ENCODE results near the gene CRTC1.

CRTC1 gene

DNA sequence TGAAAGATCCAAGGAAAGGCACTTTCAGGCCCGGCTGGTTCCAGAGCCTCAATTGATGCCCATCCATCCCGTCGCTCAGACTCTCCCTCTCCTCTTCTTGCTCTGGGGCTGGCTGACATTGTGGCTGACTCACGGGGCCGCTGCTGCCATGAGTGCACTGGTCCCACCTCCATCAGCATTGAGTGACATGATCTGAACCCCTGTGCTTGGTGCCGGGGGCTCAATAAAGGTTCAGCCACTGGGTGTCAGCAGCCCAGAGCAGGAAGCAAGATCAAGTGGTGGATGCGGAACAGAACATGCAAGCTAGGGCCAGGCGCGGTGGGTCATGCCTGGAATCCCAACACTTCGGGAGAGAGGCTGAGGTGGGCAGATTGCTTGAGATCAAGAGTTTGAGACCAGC is 68.1 kb downstream of the CRTC1 start:
- no peak for DNase-seq

DNA sequence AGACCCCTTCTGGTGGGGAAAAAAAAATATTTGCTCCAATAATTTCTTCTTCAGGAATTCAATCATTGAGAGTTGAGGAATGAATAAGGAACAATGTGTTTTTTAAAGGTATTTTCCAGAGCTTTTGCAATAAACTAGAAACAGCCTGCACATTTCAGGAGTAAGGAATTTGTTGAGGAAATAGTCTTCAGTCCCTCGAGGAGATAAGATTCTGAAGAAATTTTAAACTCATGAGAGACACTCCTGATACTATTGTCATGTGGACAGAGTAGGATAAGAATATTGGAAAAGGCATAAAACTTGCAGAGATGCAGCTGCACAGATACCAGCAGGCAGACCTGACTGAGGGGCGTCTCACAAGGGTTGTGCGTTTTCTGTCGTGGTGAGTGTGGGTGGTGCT is 71.0 kb downstream of the CRTC1 start:
- DNase-seq, result no peak

DNA sequence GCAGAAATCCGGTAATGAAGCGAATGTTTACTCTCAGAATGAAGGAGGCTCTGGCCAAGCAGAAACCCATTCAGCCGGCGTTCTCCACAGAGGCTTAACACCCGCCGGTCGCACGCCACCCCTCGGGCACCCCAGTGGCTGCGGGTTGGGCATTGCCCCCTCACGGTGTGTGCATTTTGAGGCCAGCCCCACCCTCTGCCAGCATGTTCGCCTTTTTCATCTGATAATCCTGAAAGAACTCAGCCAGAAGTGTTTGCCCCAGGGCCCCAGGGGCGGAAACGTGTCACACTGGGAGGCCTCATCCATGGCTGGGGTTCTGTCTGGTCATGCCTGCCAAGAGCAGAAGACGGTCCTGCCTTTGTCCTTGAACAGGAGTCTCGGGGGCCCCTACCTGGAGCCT is 73.4 kb downstream of the CRTC1 start:
- DNase-seq, result no peak

DNA sequence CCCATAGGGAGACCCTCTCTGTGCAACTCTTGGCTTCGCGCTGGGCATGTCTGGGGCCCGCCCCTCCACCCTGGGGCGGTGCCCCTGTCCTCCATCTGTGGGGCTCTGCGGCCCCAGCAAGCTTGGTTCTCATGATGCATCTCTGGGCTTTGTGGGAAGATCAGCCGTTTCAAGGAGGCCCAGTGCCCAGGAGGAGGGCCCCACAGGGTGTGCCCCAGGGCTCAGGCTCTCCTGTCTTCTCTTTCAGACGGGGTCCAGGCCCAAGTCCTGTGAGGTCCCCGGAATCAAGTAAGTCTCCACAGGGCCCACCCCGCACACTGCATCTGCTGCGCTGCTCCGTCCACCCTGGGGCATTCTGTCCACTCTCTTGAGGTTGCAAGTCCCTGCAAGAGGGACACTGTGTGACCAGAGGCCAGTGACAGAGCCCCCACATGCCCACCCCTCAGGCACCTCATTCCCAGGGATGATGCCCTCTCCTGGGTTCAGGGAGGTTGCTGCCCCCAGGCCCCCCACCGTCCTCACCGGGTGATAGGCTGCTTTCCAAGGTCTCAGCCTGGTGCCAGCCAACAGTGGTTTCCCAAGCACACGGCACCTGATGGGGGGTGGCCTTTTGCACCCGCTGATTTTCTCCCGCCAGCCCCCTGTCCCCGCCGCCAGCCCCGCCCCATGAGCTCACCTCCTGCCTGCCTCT is 76.0 kb downstream of the CRTC1 start:
- no peak for DNase-seq

DNA sequence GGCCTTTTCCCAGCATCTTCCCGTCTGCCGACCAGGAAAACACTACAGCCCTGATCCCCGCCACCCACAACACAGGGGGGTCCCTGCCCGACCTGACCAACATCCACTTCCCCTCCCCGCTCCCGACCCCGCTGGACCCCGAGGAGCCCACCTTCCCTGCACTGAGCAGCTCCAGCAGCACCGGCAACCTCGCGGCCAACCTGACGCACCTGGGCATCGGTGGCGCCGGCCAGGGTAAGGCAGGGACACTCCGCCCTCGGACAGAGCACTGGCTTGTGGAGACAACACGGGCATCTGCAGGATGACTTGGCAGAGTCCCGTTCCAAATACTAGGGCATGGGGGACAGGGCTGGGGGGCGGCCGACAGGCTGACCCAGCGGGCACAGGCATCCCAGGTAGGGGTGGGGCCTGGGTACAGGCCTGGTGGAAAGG is 76.5 kb downstream of the CRTC1 start:
- DNase-seq, result no peak

- no peak for DNase-seq
Measured at GRCh38 chr19:18760440-18761383, 77.2 kb downstream of the CRTC1 start.

DNA sequence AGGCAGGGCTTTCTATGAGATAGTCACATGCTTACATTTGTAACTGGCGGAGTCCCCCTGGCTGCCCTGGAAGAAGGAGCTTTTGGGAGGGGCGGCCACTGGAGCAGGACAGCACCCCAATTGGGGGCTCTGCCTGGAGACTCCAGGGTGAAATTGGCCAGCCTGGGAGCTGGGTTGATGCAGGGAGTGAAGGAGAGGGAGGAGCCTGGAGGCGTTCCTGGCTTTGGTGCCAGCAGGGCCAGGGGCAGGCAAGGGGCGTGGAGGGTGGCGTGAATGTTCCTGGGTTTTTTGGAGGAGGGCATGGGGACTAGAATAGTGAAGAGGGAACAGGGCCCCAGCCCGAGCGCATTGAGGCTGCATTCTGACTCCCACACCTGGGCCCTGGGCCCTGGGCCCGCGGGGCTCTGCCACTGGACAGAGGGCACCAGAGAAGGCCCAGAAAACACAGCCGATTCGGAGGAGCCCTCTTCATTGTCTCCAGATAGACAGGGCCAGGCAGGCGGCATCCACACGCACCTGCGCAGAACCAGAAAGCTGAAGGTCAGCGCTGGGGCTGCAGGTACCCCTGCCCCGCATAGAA is 78.1 kb downstream of the CRTC1 start:
- DNase-seq, result no peak

DNA sequence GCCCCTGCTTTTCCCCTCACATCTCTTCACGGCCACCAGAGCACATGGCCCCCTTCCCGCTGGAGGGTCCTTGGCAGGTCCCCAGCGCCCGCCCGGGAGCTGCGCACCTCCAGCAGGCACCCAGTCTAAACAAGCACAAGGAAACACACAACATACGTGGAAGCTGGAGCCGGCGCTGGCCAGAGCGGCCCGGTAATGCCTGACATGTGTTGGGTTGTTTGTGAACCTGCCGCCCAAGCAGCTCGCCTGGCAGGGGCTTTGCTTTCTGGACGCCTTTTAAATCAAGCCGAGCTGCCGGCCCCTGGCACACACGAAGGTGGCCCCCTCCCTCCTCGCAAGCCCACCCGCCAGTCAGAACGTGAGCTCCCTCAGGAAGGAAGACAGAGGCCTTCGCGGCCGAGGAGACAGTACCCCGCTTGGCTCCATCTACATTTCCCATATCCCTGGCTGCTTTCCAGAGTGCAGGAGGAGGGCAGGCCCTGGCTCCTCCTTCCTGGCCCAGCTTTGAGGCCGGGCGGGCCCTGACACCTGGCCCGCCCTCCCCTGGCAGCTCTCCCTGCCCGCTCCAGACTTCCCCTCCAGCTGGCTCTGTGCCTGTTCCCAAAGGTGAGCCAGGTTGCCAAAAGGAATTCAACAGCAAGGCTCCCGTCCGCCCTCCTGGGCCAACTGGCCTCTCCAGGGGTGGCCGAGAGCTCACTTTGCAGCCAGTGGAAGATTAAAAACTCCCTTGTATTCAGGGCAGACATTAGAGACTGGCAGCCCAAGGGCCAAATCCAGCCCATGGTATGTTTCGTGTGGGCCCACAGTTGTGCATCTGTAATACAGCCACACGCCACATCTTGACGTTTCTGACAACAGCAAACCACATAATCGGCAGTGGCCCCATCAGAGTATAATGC is 78.9 kb downstream of the CRTC1 start:
- DNase-seq, result no peak

DNA sequence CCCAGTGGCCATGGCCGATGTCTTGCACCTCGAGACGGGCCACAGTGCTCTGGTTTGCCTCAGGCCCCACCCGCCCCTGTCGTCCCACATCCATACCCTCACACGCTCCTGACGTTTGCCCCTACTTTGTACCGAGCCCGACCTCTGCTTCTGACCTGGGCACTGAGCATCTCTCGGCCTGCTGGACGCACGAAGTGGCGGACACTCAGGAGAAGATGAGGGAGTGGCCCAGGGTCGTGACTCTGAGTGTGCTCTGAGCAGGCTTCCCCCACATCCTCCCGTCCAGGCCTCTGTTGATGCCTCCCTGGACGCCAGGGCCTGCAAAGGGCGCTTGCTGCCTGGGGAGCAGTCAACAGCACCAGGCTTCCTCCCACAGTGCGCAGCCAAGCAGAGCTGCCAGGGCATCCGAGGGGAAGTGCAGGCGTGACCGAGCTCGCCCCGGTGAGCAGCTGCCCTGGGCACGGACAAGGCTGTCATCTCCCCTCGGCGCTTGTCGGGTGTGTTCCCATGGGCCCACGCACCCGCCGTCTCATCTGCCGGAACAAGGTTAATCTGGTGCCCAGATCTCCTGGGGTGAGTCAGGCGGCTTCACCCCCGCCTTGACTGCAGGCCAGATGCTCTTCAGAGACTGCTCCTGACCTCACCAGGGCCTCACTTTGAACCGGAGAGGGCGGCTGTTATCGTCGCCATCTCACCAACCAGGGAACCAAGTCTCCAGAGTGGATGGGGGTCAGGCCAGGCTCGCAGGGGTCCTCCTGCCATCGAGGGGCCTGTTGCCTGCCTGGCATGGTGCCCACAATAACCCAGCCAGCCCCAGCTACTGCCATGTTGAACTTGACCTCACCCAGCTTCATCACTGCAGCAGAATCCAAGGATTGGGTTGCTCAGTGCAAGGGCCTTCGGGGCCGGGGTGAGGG is 80.5 kb downstream of the CRTC1 start:
- no peak for DNase-seq

DNA sequence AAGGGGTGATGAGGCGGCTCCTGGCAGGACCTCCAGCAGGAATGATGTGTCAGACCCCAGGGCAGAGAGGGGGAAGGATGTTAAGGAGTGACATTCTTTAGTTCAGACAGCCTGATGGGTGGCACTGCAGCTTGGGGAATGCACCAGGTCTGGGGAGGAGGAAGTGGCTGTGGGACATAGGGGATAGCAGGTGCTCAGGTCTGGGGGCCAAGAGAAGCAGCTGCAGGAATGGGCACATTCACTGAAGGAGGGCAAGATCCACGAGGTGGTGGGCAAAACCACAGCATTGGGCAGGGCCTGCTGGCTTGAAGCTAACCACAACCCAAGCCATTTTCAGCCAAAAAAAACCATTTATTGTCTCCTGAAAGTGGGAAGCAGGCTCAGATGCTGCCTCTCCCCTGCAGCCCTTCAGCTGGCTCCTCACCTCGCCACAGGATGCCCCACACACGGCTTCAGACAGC is 81.1 kb downstream of the CRTC1 start:
- no peak for DNase-seq

DNA sequence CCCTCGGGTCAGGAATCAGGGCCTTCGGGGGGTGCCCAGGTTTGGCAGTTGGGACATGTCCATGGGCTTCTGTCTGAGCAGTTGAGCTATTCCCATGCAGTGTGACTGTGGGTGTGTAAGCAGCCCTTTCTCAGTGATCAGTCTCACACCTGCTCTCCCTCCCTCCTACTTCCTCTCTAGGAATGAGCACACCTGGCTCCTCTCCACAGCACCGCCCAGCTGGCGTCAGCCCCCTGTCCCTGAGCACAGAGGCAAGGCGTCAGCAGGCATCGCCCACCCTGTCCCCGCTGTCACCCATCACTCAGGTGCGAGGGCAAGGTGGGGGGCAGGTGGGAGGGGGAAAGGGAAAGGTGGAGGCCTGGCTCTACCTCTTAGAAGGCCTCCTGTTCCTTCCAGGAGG is 81.7 kb downstream of the CRTC1 start:
- no peak for DNase-seq

GRCh38 chr19:18768046-18768771 is 84.7 kb downstream of the CRTC1 start:
- DNase-seq, result no peak

DNA sequence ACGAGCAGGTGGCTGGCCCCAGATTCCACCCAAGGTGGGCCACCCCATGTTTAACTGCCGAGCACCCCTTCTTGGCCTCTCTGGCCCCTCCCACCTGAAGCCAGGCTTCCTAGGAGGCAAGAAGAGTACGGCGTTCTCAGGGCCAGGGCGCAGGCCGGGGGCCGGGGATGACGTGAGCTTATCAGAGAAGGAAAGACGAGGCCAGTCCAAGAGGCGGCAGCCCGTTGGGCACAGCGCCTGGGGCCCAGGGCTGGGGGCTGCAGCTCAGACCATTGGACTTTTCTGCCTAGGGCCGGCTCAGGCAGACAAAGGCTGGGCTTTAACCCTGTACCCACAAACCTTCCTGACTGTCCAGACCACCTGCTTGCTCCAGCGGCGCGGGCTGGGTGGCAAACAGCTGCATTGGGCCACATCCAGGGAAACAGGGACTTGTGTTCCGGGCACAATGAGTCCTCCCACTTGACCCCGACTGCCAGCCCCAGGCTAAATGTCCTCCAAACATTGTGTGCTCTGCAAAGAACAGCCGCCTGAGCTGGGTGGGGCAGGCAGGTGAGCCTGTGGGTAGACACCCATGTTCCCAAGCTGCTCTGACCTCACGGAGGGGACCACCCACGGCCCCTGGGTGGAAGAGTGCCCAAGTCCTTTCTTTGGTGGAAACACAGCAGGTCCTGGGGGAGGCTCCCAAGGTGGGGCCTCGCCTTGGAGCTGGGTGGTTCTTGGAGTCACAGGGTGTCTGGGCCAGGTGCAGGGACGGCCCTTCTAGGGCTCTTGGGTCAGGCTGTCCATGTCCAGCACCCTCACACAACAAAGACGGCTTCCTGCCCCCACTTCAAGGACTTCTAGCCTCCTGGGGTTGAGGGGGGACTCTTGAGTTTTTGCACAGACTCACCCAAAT is 85.8 kb downstream of the CRTC1 start:
- no peak for DNase-seq

DNA sequence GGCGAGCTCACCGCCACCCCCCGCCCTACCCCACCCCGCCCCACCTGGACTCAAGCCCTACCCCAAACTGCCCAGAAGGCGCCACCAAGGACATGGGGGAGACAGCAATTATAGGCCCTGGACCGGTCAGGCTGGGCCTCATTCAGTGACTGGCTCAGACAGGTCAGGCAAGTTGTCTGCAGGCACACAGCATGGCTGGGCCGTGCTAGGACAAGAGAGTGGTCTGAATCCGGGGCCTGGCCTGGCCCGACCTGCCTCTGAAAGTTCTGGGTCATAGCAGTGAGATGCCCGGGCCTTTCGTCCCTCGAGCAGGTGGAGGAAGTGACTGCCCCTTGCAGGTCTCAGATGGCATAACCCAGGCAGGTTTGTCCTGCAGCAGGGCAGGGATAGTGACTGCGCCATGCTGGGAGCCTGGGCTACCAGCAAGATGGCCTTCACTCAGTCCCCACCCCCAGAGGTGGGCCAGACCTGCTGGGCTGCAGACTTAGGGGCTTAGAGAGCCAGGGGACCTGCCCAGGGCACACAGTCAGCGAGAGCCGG is 86.6 kb downstream of the CRTC1 start:
- DNase-seq, result no peak

DNA sequence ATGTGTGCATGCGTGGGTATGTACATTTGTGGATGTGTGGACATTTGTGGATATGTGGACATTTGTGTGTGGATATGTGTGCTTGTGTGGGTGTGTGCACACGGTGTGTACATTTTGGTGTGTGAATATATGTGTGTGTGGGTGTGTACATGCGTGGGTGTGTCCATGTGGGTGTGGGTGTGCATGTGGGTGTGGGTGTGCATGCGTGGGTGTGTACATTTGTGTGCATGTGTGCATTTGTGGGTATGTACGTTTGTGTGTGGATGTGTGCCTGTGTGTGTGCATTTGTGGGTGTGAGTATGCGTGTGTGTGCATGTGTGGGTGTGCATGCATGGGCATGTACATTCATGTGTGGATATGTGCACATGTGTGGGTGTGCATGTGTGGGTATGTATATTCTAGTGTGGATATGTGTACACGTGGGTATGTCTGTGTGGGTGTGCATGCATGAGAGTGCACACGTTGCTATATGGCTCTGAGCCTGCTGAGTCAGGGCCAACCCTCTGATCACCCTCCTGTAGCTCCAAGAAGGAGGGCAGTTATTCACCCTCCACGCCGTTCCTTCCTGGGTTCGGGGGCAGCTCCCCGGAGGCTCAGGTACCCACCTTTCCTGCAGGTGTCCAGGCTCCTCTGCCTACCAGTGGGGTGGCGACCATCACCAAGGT is 87.3 kb downstream of the CRTC1 start:
- DNase-seq, result no peak

DNA sequence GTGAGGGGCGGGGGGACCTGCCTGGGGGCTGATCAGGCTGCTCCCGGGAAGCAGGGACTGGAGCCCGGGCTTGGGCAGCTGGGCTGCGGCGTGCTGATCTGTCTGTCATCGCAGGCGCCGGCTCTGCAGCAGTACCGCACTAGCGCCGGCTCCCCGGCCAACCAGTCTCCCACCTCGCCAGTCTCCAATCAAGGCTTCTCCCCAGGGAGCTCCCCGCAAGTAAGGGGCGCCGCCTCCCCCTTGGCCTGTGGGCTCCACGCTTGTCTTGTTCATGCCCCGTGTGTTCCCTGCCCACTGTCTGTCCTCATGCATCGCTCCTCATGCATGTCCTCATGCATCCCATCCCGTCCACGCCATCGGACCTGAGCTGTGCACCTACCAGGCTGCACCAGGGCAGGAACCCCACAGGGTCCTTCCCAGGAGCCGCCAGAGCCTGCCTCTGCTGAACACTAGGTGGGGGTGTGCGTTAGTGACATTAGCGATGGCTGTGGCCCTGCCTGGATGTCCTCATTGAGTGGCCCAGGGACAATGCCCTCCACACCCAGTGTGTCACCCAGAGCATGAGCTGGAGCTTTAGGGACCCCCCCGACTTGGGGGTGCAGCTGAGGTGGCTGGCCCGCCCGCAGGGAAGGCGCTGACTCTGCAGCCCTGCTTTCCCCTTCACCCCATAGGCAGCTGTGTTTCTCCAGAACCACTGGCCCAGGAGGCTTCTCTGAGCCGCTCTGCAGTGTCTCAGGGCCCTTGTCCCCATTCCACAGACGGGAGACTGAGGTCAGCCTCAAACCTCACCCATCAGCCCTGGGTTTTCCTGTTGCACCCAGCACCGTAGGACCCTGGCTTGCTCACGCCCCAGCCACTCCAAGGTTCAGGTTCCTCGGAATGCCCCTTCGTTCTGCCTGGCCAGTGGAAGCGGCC is 88.1 kb downstream of the CRTC1 start:
- DNase-seq, result no peak

Data from effector CD4-positive, alpha-beta T cell (primary cell).